ENCODE measurements around the gene SAMD4B. TPM values are rescaled to one million over a fixed set of nuclear protein-coding genes. Genes with fewer than 3 reads are reported as not detected.

Gene SAMD4B
- total and polyA plus RNA-seq, 10 of the 15 experiments (the other 5 are each of a cell fraction or from before 2014, with no cell fraction given) = 2.4 to 43.3 (median 23.9) TPM

GRCh38 chr19:39347332-39348164 is 5.3 kb downstream of the SAMD4B start:
- SMC1A ChIA-PET (ENCODE audit: uncharacterized antibody, unreplicated experiment) = interaction anchor here (0.7 to 1.2 kb wide), 4 partner anchors 11 to 225 kb away, joined by 3 read pairs; partner anchors contain the start of genes GMFG and RPS16

More at GRCh38 chr19:39347332-39348164, 5.3 kb downstream of the SAMD4B start:
- ChIA-PET CTCF (interaction anchor here (0.8 to 2.2 kb wide), 7 partner anchors 14 to 815 kb away, joined by 3 to 7 read pairs (median 3); no protein-coding TSS in a partner anchor), POLR2A (interaction anchor here (0.8 kb wide), 1 partner anchor 65 kb away, joined by 5 read pairs; the partner anchor contains the start of gene PLEKHG2), RAD21 (ENCODE audit: unreplicated experiment) (interaction anchor here (1.0 to 1.7 kb wide), 2 partner anchors 43 to 64 kb away, joined by 4 to 6 read pairs; partner anchors contain the start of genes MED29, PAF1 and PLEKHG2)
- H3K36me3 ChIP-seq (ENCODE audit: control insufficient read depth in 2 of 2, insufficient read depth in 2 of 2, low read length in 1 of 2) = peaks cover 0 to 5% of the 10 kb centered on the region in 2 experiments; a peak in 1 of 4 replicates
- ATAC-seq = no peak
- no peak overlapping the region for H2AFZ ChIP-seq (ENCODE audit: control insufficient read depth, low read depth, low read length)
- intact Hi-C loops (cut with micrococcal nuclease; ENCODE audit: unreplicated experiment) = no loop called here
- no peak overlapping the region for H3K27ac ChIP-seq (ENCODE audit: control insufficient read depth, insufficient read depth)
- no peaks in the 10 kb centered on the region for H3K27me3 ChIP-seq (replicated peaks in 1 of 2; ENCODE audit: control insufficient read depth in 2 of 2, insufficient read depth in 2 of 2, low read length in 1 of 2)
- FAIRE-seq = no peak
- no peak overlapping the region for H3K9ac ChIP-seq (ENCODE audit: control insufficient read depth, insufficient read depth, low read length)
- peaks cover 9% of the 10 kb centered on the region for H3K79me2 ChIP-seq (ENCODE audit: control insufficient read depth, insufficient read depth, low read length)
- H4K20me1 ChIP-seq (ENCODE audit: control insufficient read depth, insufficient read depth) = no peaks in the 10 kb centered on the region; the same call in 1 of the 2 replicates
- no peak overlapping the region for H3K4me2 ChIP-seq (ENCODE audit: control insufficient read depth, insufficient read depth)
- in situ Hi-C loops (cut with MboI) = no loop called here
- DNase-seq (ENCODE audit: low read depth, low spot score) = no peak
- TSS peak; percentile 9 for BruUV-seq (replicated peaks)
- H3K9me3 ChIP-seq (replicated peaks; ENCODE audit: control insufficient read depth, insufficient read depth, low read length) = no peaks in the 10 kb centered on the region
- TF ChIP-seq ZZZ3 (IDR thresholded peaks at IDR 0.05; ENCODE audit: control insufficient read depth, insufficient read length, low read depth) (no peak), E2F8 (IDR thresholded peaks at IDR 0.05; ENCODE audit: low read depth, partially characterized antibody) (no peak), ZBED1 (IDR thresholded peaks at IDR 0.05; ENCODE audit: borderline replicate concordance) (no peak), POLR2AphosphoS2 (IDR thresholded peaks at IDR 0.05; ENCODE audit: low read depth, low read length) (no peak), ATF2 (IDR thresholded peaks at IDR 0.05; ENCODE audit: low read length) (no peak)
- no peak overlapping the region for H3K4me3 ChIP-seq
- 96% methylated on average over 4 of the region's 4 CpGs for WGBS (ENCODE audit: insufficient coverage, insufficient replicate concordance, low lambda C conversion rate, missing lambda C conversion rate)
- peaks cover 20% of the 10 kb centered on the region for H3K4me1 ChIP-seq (ENCODE audit: control insufficient read depth, insufficient read depth, low read length)
